NCI-H69 (cell line): ENCODE measurements around the gene OR51L1.

Source experiments
- DNase-seq: peaks from one replicate; lab custom pipeline; 2025; lab: John Stamatoyannopoulos, UW

Gene OR51L1

GRCh38 chr11:5046754-5047330 is 52.2 kb downstream of the OR51L1 start:
- no peak for DNase-seq
